Caco-2 (cell line): ENCODE measurements around the gene ERC2. TPM values are rescaled to one million over a fixed set of nuclear protein-coding genes. Genes with fewer than 3 reads are reported as not detected.

ENCODE experiments used
- BruUV-seq: library from RNA; stranded (reverse); fragments of 400-500 nt; replicated peaks from 2 replicates; lab custom pipeline; 2021; lab: Mats Ljungman, UMichigan
- CTCF ChIA-PET: fragments of 300-600 bp; sonication (Branson Sonifier 250); formaldehyde crosslinking; loops from one replicate; lab custom pipeline; 2022; ENCODE audit warnings: antibody characterized with exemption; lab: Charles Lee
- POLR2A ChIA-PET: fragments of 300-600 bp; sonication (Branson Sonifier 250); formaldehyde crosslinking; loops from one replicate; lab custom pipeline; 2022; ENCODE audit warnings: antibody characterized with exemption; lab: Charles Lee
- DNase-seq, 2 experiments: peaks; one replicate each; pipeline versions ENCODE4 v3.0.0 to v3.0.0-alpha.2; 2020 to 2022
- H3K27me3 ChIP-seq: replicated peaks from 2 replicates; pipeline ENCODE4 v1.6.0; 2011; ENCODE audit warnings: low read length; ENCODE audit not compliant: control insufficient read depth, insufficient read depth
- H3K36me3 ChIP-seq: 2 replicates; pipeline ENCODE4 v1.5.1; 2011; ENCODE audit warnings: low read length; ENCODE audit not compliant: control insufficient read depth, insufficient read depth
- H3K4me1 ChIP-seq: fragments of 250-450 bp; sonication (Bioruptor Pico); 2 replicates; pipeline ENCODE4 v1.5.1; 2020; ENCODE audit warnings: mild to moderate bottlenecking
- H3K4me3 ChIP-seq: 2 replicates; pipeline ENCODE4 v1.5.1; 2011; ENCODE audit warnings: low read depth, mild to moderate bottlenecking, control low read depth, low read length
- H3K9me3 ChIP-seq: fragments of 250-450 bp; sonication (Bioruptor Pico); 2 replicates; pipeline ENCODE4 v1.5.1; 2020; ENCODE audit warnings: mild to moderate bottlenecking, moderate library complexity
- H3K27ac Mint-ChIP-seq: one replicate; pipeline ENCODE4 v1.8.0; 2022; ENCODE audit warnings: mixed read lengths; ENCODE audit not compliant: unreplicated experiment
- H3K27me3 Mint-ChIP-seq: one replicate; pipeline ENCODE4 v1.8.0; 2022; ENCODE audit warnings: mixed read lengths; ENCODE audit not compliant: insufficient read depth, unreplicated experiment
- H3K36me3 Mint-ChIP-seq: one replicate; pipeline ENCODE4 v1.8.0; 2022; ENCODE audit warnings: mild to moderate bottlenecking, mixed read lengths; ENCODE audit not compliant: insufficient read depth, unreplicated experiment
- H3K4me1 Mint-ChIP-seq: one replicate; pipeline ENCODE4 v1.8.0; 2022; ENCODE audit warnings: low read depth, mixed read lengths; ENCODE audit not compliant: unreplicated experiment
- H3K4me3 Mint-ChIP-seq: one replicate; pipeline ENCODE4 v1.8.0; 2022; ENCODE audit warnings: mild to moderate bottlenecking, moderate library complexity, mixed read lengths; ENCODE audit not compliant: unreplicated experiment
- H3K9me3 Mint-ChIP-seq: one replicate; pipeline ENCODE4 v1.8.0; 2022; ENCODE audit warnings: mixed read lengths; ENCODE audit not compliant: unreplicated experiment
- CTCF ChIP-seq, 2 experiments: fragments of 200-600 bp in 1 of 2; IDR thresholded peaks; 1 replicate in 1 of 2; 2 replicates in 1 of 2; pipeline versions ENCODE4 v1.5.1 to v1.8.0; 2011 to 2022; ENCODE audit warnings: antibody characterized with exemption in 1 of 2, control low read depth in 1 of 2, inconsistent platforms in 1 of 2, low read depth in 1 of 2, low read length in 1 of 2, mild to moderate bottlenecking in 1 of 2, moderate library complexity in 1 of 2; ENCODE audit not compliant: insufficient read depth in 1 of 2, severe bottlenecking in 1 of 2, unreplicated experiment in 1 of 2
- intact Hi-C: fragments of 100-400 bp; cut with micrococcal nuclease; formaldehyde crosslinking; loops from one replicate; pipeline ENCODE4 v1.10.0; 2022; ENCODE audit not compliant: unreplicated experiment
- total RNA-seq: library from RNA; stranded (reverse); gene quantifications from 2 replicates; pipeline ENCODE4 v1.2.3, GENCODE V29; 2022

The ERC2 gene
- total RNA-seq, 1 experiment from 2014 or later, result 0.54 TPM

DNA sequence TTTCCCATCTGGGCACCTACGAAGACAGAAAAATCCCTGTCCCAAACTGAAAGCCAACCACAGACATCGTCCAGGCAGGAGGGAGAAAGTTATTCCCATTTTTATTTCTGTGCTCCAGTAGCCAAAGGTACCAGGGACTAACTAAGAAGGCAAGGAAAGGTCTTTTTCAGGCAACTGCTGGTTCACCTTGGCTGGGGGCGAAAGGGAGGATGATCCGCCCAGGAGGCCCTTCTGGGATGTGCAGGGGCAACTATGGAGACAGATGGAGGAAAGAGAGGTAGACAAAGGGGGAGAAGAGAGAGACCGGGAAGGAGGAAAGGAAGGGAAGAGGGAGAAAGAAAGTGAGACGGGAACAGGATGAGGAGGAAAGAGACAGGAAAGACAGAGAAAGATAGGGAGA, 994.5 kb downstream of the ERC2 start:
- POLR2A ChIA-PET, result no interaction called here
- Histone ChIP-seq H3K27me3 (no peaks in the 10 kb centered on the region), H3K36me3 (no peaks in the 10 kb centered on the region), H3K9me3 (no peaks in the 10 kb centered on the region), H3K4me1 (no peaks in the 10 kb centered on the region), H3K4me3 (no peak overlapping the region)
- BruUV-seq, result no TSS peak
- intact Hi-C loops, result no loop called here
- CTCF ChIA-PET, result no interaction called here
- TF ChIP-seq CTCF (IDR thresholded peaks at IDR 0.05; ENCODE audit: insufficient read depth in 1 of 2, low read depth in 1 of 2, low read length in 1 of 2, severe bottlenecking in 1 of 2, unreplicated experiment in 1 of 2), result no peak
- no peaks in the 10 kb centered on the region for H3K4me1 Mint-ChIP-seq
- H3K9me3 Mint-ChIP-seq, result no peaks in the 10 kb centered on the region
- H3K27me3 Mint-ChIP-seq, result no peaks in the 10 kb centered on the region
- H3K36me3 Mint-ChIP-seq, result peaks cover 6% of the 10 kb centered on the region
- H3K27ac Mint-ChIP-seq, result no peak overlapping the region
- DNase-seq, result no peak
- no peak overlapping the region for H3K4me3 Mint-ChIP-seq

- BruUV-seq, result no TSS peak
- ChIA-PET CTCF (no interaction called here), POLR2A (no interaction called here)
- H3K4me1 ChIP-seq, result no peaks in the 10 kb centered on the region
- no peak overlapping the region for H3K4me3 ChIP-seq
- H3K9me3 ChIP-seq, result no peaks in the 10 kb centered on the region
- Mint-ChIP-seq H3K4me3 (no peak overlapping the region), H3K9me3 (no peaks in the 10 kb centered on the region), H3K27ac (no peak overlapping the region), H3K27me3 (no peaks in the 10 kb centered on the region), H3K4me1 (no peaks in the 10 kb centered on the region), H3K36me3 (peaks cover 6% of the 10 kb centered on the region)
- no peaks in the 10 kb centered on the region for H3K27me3 ChIP-seq
- no peak for TF ChIP-seq CTCF (IDR thresholded peaks at IDR 0.05; ENCODE audit: insufficient read depth in 1 of 2, low read depth in 1 of 2, low read length in 1 of 2, severe bottlenecking in 1 of 2, unreplicated experiment in 1 of 2)
- no peaks in the 10 kb centered on the region for H3K36me3 ChIP-seq
- intact Hi-C loops, result no loop called here
- DNase-seq, result no peak
These were observed 996.6 kb downstream of the ERC2 start for GRCh38 chr3:55471522-55472280.

- no TSS peak for BruUV-seq
- H3K4me1 ChIP-seq, result no peaks in the 10 kb centered on the region
- intact Hi-C loops, result no loop called here
- Mint-ChIP-seq H3K9me3 (no peaks in the 10 kb centered on the region), H3K27me3 (no peaks in the 10 kb centered on the region), H3K27ac (no peak overlapping the region), H3K4me1 (no peaks in the 10 kb centered on the region), H3K36me3 (peaks cover 6% of the 10 kb centered on the region), H3K4me3 (no peak overlapping the region)
- H3K36me3 ChIP-seq, result no peaks in the 10 kb centered on the region
- no peak for TF ChIP-seq CTCF (IDR thresholded peaks at IDR 0.05; ENCODE audit: insufficient read depth in 1 of 2, low read depth in 1 of 2, low read length in 1 of 2, severe bottlenecking in 1 of 2, unreplicated experiment in 1 of 2)
- H3K4me3 ChIP-seq, result no peak overlapping the region
- no peak for DNase-seq
- ChIA-PET POLR2A (no interaction called here), CTCF (no interaction called here)
- no peaks in the 10 kb centered on the region for H3K27me3 ChIP-seq
- H3K9me3 ChIP-seq, result no peaks in the 10 kb centered on the region
These were observed 997.2 kb downstream of the ERC2 start for GRCh38 chr3:55471084-55471483.
